ENCODE measurements around the gene CNTNAP5.

The CNTNAP5 gene

GRCh38 chr2:124877141-124877577, 852.1 kb downstream of the CNTNAP5 start:
- DNase-seq (ENCODE audit: low read depth in 2 of 3, low spot score in 2 of 3) = no peak

DNA sequence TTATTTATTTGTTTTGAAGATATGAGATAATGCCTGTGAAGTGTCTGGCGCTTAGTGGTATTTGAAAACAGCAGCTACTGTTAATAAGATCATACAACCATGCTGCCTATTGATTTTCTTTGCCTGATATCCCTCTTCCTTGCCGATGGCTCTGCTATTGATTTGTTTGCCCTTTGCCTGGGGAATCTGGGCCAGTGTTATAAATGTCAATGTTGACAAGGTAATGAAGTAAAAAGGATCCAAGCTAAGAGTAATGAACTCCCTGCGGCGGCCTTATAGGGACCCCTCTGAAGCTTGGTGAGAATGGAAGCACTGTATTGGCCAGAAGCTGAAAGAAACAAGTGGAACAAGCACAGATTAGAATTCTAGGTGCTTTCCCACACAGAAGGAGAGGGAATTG, 854.6 kb downstream of the CNTNAP5 start:
- no peak for DNase-seq (ENCODE audit: low read depth in 2 of 3, low spot score in 2 of 3)

- DNase-seq (ENCODE audit: low read depth in 2 of 3, low spot score in 2 of 3) = no peak
These were observed 855.9 kb downstream of the CNTNAP5 start for GRCh38 chr2:124880995-124881394.

DNA sequence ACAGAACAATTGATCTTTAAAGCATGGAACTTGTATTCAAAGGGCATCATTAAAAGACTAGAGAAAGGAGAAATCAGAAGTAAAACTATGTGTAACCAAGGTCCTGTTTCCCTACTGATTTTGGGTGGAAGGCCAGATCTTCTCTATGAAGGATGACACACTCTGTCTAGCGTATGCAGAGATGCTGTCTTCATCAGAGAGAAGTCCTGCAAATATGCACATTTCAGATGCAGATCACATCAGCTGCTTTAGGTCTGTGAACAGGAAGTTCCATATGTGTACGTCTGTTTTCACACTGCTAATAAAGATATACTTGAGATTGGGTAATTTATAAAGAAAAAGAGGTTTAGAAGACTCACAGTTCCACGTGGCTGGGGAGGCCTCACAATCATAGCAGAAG, 857.3 kb downstream of the CNTNAP5 start:
- DNase-seq (ENCODE audit: low read depth in 2 of 3, low spot score in 2 of 3) = no peak

GRCh38 chr2:124883595-124883994, 858.5 kb downstream of the CNTNAP5 start:
- no peak for DNase-seq (ENCODE audit: low read depth in 2 of 3, low spot score in 2 of 3)

DNA sequence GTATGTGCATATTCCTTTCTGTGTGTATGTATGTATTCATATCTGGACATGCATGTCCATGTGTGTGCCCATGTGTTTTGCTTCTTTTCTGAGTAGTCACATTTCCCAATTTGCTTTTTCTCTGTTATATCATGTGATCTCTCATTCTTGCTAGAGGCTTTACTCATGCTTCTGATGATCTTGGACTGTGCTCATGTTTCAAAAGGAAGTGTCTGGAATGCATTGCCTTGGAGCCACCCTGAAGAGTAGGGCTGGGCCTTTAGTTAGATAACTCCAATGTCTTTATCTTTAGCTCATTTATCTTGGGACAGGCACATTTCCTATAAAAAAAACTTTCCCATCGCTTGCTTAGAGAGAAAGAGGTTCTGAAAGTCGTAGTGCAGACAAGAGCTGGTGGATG, 859.2 kb downstream of the CNTNAP5 start:
- DNase-seq (ENCODE audit: low read depth in 2 of 3, low spot score in 2 of 3) = no peak

DNA sequence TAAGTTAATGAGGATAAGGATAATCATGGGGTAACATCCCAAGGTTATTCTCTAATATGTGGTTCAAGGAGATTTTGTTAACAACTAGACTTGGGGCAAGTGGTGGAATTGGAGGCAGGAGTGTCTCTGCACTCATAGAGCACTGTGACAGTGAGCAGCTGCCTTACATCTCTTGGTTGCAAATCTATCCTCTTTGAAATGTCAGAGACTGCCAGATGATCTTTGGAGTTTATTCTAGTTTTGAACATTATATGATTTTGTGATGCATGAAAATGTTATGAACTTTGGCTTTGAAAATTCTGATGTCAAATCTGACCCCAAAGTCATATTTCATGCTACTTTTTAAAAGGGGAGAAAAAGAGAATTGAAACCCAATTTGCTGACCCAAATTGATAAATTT, 861.1 kb downstream of the CNTNAP5 start:
- DNase-seq (ENCODE audit: low read depth in 2 of 3, low spot score in 2 of 3) = no peak

GRCh38 chr2:124887466-124887865, 862.4 kb downstream of the CNTNAP5 start:
- DNase-seq (ENCODE audit: low read depth in 2 of 3, low spot score in 2 of 3) = no peak

GRCh38 chr2:124888431-124888830, 863.3 kb downstream of the CNTNAP5 start:
- DNase-seq (ENCODE audit: low read depth in 2 of 3, low spot score in 2 of 3) = no peak

DNA sequence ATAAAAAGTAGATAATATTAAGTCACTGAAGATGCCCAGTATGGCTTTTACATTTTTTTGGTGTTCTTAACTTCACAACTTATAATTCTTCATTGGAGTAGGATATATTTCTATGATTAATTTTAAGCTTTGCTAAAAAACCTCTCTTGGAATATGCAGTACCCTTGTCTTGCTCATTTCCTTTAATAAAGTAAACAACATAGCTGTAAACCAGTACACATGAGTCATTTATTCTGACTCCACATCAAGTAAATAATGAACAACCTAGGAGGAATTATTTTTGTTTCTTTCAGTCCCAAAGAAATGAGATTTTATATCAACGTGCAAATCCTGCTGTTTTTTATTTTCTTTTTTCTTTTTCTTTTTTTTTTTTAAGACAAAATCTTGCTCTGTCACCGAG, 869.1 kb downstream of the CNTNAP5 start:
- no peak for DNase-seq (ENCODE audit: low read depth in 2 of 3, low spot score in 2 of 3)

GRCh38 chr2:124898827-124899226, 873.7 kb downstream of the CNTNAP5 start:
- no peak for DNase-seq (ENCODE audit: low read depth in 2 of 3, low spot score in 2 of 3)

DNA sequence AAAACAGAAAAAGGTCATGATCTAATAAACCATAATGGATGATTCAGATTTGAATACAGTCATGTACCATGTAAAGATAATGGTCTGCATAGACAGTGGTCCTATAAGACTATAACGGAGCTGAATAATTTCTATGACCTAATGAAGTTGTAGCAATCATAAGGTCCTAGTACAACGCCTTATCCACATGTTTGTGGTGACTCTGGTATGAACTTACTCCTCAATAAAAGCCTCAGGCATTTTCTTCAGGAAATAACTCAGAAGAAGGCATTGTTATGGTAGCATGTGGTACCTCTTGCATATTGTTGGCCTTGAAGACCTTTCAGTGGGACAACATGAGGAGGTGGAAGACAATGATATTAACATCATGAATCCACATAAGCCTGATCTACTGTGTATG, 883.3 kb downstream of the CNTNAP5 start:
- no peak for DNase-seq (ENCODE audit: low read depth in 2 of 3, low spot score in 2 of 3)

DNA sequence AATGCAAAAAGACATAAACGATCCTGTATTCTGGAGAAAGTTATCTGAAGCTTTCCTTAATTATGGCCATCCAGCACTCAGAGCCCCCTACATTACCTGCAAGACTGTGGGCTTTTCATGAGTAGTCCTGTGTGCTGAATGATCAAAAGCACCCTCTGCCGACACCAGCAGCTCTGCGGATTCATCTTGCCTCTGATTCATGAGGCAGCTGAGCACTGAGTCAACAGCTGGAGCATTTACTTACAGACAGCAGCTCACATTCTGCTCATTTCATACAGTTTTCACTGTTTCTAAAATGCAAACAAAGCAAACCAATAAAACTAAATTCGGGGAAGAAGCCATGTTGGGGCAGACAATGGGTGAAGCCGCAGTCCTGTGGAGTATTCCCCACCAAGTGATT, 886.5 kb downstream of the CNTNAP5 start:
- no peak for DNase-seq (ENCODE audit: low read depth in 2 of 3, low spot score in 2 of 3)

DNA sequence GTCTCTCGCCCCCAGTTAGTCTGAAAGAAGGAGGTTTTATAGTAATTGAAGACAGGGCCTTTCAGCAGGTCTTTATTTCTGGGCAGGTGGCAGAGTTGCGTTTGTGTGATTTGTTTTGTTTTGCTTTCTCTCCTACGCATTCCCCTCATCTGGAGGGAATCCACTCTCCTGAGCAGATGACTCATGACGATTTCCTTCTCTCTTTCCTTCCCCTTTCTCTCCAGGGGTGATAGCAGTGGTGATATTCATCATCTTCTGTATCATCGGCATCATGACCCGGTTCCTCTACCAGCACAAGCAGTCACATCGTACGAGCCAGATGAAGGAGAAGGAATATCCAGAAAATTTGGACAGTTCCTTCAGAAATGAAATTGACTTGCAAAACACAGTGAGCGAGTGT, 888.8 kb downstream of the CNTNAP5 start:
- DNase-seq (ENCODE audit: low read depth in 2 of 3, low spot score in 2 of 3) = no peak

- no peak for DNase-seq (ENCODE audit: low read depth in 2 of 3, low spot score in 2 of 3)
These were observed 890.5 kb downstream of the CNTNAP5 start for GRCh38 chr2:124915567-124915966.

GRCh38 chr2:124919296-124919695, 894.2 kb downstream of the CNTNAP5 start:
- DNase-seq (ENCODE audit: low read depth in 2 of 3, low spot score in 2 of 3) = no peak

- no peak for DNase-seq (ENCODE audit: low read depth in 2 of 3, low spot score in 2 of 3)
These were observed 895.4 kb downstream of the CNTNAP5 start for GRCh38 chr2:124920448-124920847.

GRCh38 chr2:124921191-124921590, 896.1 kb downstream of the CNTNAP5 start:
- DNase-seq (ENCODE audit: low read depth in 2 of 3, low spot score in 2 of 3) = no peak

GRCh38 chr2:124923097-124923496, 898.0 kb downstream of the CNTNAP5 start:
- no peak for DNase-seq (ENCODE audit: low read depth in 2 of 3, low spot score in 2 of 3)

GRCh38 chr2:124933883-124934282, 908.8 kb downstream of the CNTNAP5 start:
- no peak for DNase-seq (ENCODE audit: low read depth in 2 of 3, low spot score in 2 of 3)

- no peak for DNase-seq (ENCODE audit: low read depth in 2 of 3, low spot score in 2 of 3)
These were observed 928.8 kb downstream of the CNTNAP5 start for GRCh38 chr2:124953921-124954320.

- no peak for DNase-seq (ENCODE audit: low read depth in 2 of 3, low spot score in 2 of 3)
These were observed 934.5 kb downstream of the CNTNAP5 start for GRCh38 chr2:124959581-124959980.

GRCh38 chr2:124961132-124961531, 936.0 kb downstream of the CNTNAP5 start:
- DNase-seq (ENCODE audit: low read depth in 2 of 3, low spot score in 2 of 3) = no peak
